ENCODE results near the gene CCIN. TPM values are rescaled to one million over a fixed set of nuclear protein-coding genes. Genes with fewer than 3 reads are reported as not detected.
A peak's percentile ranks its signal among the peaks of the same experiment; 100 is the strongest.

The CCIN gene
- total and polyA plus RNA-seq, 2 of the 13 experiments (the other 11 are each of a cell fraction or from before 2014, with no cell fraction given): not detected

DNA sequence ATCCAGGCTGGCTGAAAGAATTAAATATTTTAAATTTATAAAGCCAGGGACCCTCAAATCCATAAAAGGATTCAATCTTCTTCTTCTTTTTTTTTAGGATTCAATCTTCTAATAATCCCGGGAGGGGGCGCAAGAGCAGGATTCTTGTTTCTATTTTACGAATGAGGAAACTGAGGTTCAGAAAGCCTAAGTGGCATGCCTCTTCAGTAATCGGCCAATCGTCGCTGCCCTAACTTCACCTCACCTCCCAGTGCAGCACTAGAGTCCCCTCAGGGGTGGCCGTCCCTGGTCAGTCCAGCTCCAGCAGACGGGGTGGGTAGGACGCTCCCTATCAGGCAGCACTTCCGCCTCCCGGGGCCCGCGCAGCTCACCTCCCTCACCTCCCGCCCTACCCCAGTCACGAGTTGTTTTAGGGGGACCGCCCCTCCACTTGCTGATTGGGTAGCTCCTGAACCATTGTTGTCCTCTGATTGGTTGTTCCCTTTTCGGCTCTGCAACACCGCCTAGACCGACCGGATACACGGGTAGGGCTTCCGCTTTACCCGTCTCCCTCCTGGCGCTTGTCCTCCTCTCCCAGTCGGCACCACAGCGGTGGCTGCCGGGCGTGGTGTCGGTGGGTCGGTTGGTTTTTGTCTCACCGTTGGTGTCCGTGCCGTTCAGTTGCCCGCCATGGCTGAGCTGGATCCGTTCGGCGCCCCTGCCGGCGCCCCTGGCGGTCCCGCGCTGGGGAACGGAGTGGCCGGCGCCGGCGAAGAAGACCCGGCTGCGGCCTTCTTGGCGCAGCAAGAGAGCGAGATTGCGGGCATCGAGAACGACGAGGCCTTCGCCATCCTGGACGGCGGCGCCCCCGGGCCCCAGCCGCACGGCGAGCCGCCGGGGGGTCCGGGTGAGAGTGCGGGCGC, 21.5 kb downstream of the CCIN start, which contains the start of gene CLTA:
CLTA (plus strand) TSS at position 534 of the 902 bp plus-strand sequence; CDS start at position 670, 136 bp downstream.
- H3K36me3 ChIP-seq (replicated peaks in 1 of 2; ENCODE audit: control insufficient read depth in 1 of 2, insufficient read depth in 2 of 2, low read length in 2 of 2): 0 out of 5 replicates have a peak, but pooled peaks cover 0 to 1% of the 10 kb centered on the region in 2 experiments
- ChIA-PET POLR2A (interaction anchor here (0.7 to 5.3 kb wide), 24 partner anchors 8 to 376 kb away, joined by 3 to 62 read pairs (median 5); partner anchors contain the start of gene GNE), CTCF (ENCODE audit: low intra/inter-chr PET ratio, low total read pairs) (no interaction called here)
- peaks cover 38% of the 10 kb centered on the region for H3K79me2 ChIP-seq (ENCODE audit: insufficient read depth, low read length)
- in situ Hi-C loops (cut with HindIII; ENCODE audit: extremely low pct_ligation_motif_present, low pct_unique_long_range_greater_than_20kb) (no loop called here), intact Hi-C loops (cut with micrococcal nuclease; ENCODE audit: unreplicated experiment) (no loop called here)
- peaks cover 14% of the 10 kb centered on the region for H4K20me1 ChIP-seq (ENCODE audit: insufficient read depth, low read length)
- WGBS (ENCODE audit: low lambda C conversion rate): under 1% methylated on average over 26 of the region's 68 CpGs
- DNase-seq (ENCODE audit: low spot score) (peak; percentile 99), ATAC-seq (peak; percentile 98), FAIRE-seq (peak; percentile 85)
- no peaks in the 10 kb centered on the region for H3K9me3 ChIP-seq (ENCODE audit: low read length)
- H3K27me3 ChIP-seq (ENCODE audit: control insufficient read depth in 1 of 2, insufficient read depth in 2 of 2, low read length in 2 of 2): no peaks in the 10 kb centered on the region; a peak in 1 of 5 replicates
- peak within 1 kb of the TSS; percentile 96 for H2AFZ ChIP-seq (ENCODE audit: low read length)
- peak within 1 kb of the TSS; percentile 76 for H3K27ac ChIP-seq (ENCODE audit: extremely low read length, insufficient read depth, low read length)
- H3K4me2 ChIP-seq (ENCODE audit: low read depth, low read length): peak within 1 kb of the TSS; percentile 96
- peak within 1 kb of the TSS; percentile 90 for H3K9ac ChIP-seq (ENCODE audit: insufficient read depth, low read depth, low read length)
- H3K4me1 ChIP-seq (ENCODE audit: insufficient read depth, low read length): peaks cover 36% of the 10 kb centered on the region
- H3K4me3 ChIP-seq (replicated peaks in 1 of 3; ENCODE audit: insufficient read depth in 1 of 3, low read depth in 2 of 3, low read length in 3 of 3): peak within 1 kb of the TSS; percentile 84 to 86 (median 85)
- no TSS peak for BruUV-seq (replicated peaks)
- TF ChIP-seq FIP1L1 (IDR thresholded peaks at IDR 0.05; ENCODE audit: borderline replicate concordance, insufficient read depth, low read depth, low read length): no peak
- TF ChIP-seq, protein P1, sequence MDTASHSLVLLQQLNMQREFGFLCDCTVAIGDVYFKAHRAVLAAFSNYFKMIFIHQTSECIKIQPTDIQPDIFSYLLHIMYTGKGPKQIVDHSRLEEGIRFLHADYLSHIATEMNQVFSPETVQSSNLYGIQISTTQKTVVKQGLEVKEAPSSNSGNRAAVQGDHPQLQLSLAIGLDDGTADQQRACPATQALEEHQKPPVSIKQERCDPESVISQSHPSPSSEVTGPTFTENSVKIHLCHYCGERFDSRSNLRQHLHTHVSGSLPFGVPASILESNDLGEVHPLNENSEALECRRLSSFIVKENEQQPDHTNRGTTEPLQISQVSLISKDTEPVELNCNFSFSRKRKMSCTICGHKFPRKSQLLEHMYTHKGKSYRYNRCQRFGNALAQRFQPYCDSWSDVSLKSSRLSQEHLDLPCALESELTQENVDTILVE (CRISPR knock-in tag; IDR thresholded peaks at IDR 0.05): 0 out of 2 replicates have a peak, but pooled peaks have one; percentile 58
- TF ChIP-seq CREB1 (IDR thresholded peaks at IDR 0.05): peak; percentile 43; the same call in 1 of the 2 replicates
- peak; percentile 57; the same call in 1 of the 2 replicates for TF ChIP-seq CREB1 (CRISPR knock-in tag; IDR thresholded peaks at IDR 0.05)
- no peak for TF ChIP-seq ADNP (CRISPR knock-in tag; IDR thresholded peaks at IDR 0.05)
- 0 out of 2 replicates have a peak, but pooled peaks have one; percentile 36 for TF ChIP-seq ZNF629 (CRISPR knock-in tag; conservative IDR thresholded peaks at IDR 0.05)
- 0 out of 2 replicates have a peak, but pooled peaks have one; percentile 26 for TF ChIP-seq ZNF761 (CRISPR knock-in tag; conservative IDR thresholded peaks at IDR 0.05)
- TF ChIP-seq ZIK1 (CRISPR knock-in tag; IDR thresholded peaks at IDR 0.05; ENCODE audit: borderline replicate concordance, low read depth): peak; percentile 83; the same call in 1 of the 2 replicates
- TF ChIP-seq ZNF12 (CRISPR knock-in tag; IDR thresholded peaks at IDR 0.05): no peak
- TF ChIP-seq ZNF788 (CRISPR knock-in tag; IDR thresholded peaks at IDR 0.05; ENCODE audit: borderline replicate concordance): peak; percentile 77; the same call in 1 of the 2 replicates
- peak; percentile 53; the same call in 1 of the 2 replicates for TF ChIP-seq REPIN1 (CRISPR knock-in tag; IDR thresholded peaks at IDR 0.05; ENCODE audit: borderline replicate concordance, low read depth)
- peak; percentile 74; the same call in 1 of the 2 replicates for TF ChIP-seq ZNF768 (CRISPR knock-in tag; IDR thresholded peaks at IDR 0.05)
- TF ChIP-seq, protein P2, sequence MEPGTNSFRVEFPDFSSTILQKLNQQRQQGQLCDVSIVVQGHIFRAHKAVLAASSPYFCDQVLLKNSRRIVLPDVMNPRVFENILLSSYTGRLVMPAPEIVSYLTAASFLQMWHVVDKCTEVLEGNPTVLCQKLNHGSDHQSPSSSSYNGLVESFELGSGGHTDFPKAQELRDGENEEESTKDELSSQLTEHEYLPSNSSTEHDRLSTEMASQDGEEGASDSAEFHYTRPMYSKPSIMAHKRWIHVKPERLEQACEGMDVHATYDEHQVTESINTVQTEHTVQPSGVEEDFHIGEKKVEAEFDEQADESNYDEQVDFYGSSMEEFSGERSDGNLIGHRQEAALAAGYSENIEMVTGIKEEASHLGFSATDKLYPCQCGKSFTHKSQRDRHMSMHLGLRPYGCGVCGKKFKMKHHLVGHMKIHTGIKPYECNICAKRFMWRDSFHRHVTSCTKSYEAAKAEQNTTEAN (CRISPR knock-in tag; conservative IDR thresholded peaks at IDR 0.05): peak; percentile 58; the same call in 1 of the 2 replicates
- TF ChIP-seq PAF1 (CRISPR knock-in tag; IDR thresholded peaks at IDR 0.05): no peak
- TF ChIP-seq, protein P3, sequence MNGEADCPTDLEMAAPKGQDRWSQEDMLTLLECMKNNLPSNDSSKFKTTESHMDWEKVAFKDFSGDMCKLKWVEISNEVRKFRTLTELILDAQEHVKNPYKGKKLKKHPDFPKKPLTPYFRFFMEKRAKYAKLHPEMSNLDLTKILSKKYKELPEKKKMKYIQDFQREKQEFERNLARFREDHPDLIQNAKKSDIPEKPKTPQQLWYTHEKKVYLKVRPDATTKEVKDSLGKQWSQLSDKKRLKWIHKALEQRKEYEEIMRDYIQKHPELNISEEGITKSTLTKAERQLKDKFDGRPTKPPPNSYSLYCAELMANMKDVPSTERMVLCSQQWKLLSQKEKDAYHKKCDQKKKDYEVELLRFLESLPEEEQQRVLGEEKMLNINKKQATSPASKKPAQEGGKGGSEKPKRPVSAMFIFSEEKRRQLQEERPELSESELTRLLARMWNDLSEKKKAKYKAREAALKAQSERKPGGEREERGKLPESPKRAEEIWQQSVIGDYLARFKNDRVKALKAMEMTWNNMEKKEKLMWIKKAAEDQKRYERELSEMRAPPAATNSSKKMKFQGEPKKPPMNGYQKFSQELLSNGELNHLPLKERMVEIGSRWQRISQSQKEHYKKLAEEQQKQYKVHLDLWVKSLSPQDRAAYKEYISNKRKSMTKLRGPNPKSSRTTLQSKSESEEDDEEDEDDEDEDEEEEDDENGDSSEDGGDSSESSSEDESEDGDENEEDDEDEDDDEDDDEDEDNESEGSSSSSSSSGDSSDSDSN (CRISPR knock-in tag; IDR thresholded peaks at IDR 0.05): peak; percentile 89
- no peak; the same call in 1 of the 2 replicates for TF ChIP-seq ZSCAN9 (CRISPR knock-in tag; IDR thresholded peaks at IDR 0.05; ENCODE audit: borderline replicate concordance)
- TF ChIP-seq ZNF264 (CRISPR knock-in tag; IDR thresholded peaks at IDR 0.05): 0 out of 2 replicates have a peak, but pooled peaks have one; percentile 48

Data from HepG2 (cell line).